Inflammatory macrophage treated with lipopolysaccharide for 4 hours (primary cell): Measurements from ENCODE around the gene CBFA2T2.
"Not testable (repeated sequence)": the region's sequence is repeated elsewhere in the genome, so short reads cannot be mapped to it uniquely, and the experiment has no call there.

Experiments used
- DNase-seq: peaks from one replicate; pipeline ENCODE4 v3.0.0-alpha.2; 2020

CBFA2T2 gene

GRCh38 chr20:33490023-33490933 is at the start of gene CBFA2T2:
CBFA2T2 (plus strand) TSS chr20:33490096; CDS start chr20:33490268, 172 bp downstream.
- DNase-seq: no peak

GRCh38 chr20:33440562-33440961 is 49.3 kb upstream of the CBFA2T2 start:
- DNase-seq: not testable (repeated sequence)

GRCh38 chr20:33441142-33441955 is 48.5 kb upstream of the CBFA2T2 start:
- DNase-seq: no peak

- peak; percentile 3 for DNase-seq
Observed at GRCh38 chr20:33442136-33443005, 47.5 kb upstream of the CBFA2T2 start.

GRCh38 chr20:33443006-33443511 is 46.8 kb upstream of the CBFA2T2 start:
- DNase-seq: no peak

GRCh38 chr20:33443512-33444239 is 46.2 kb upstream of the CBFA2T2 start, which contains the start of gene SNTA1:
SNTA1 (minus strand) TSS chr20:33443763; CDS start chr20:33443620, 143 bp downstream.
- DNase-seq: peak; percentile 83

GRCh38 chr20:33444797-33445560 is 44.9 kb upstream of the CBFA2T2 start:
- DNase-seq: peak; percentile 4

- no peak for DNase-seq
Observed at GRCh38 chr20:33445881-33446625, 43.8 kb upstream of the CBFA2T2 start.

GRCh38 chr20:33450867-33451266 is 39.0 kb upstream of the CBFA2T2 start:
- peak; percentile 19 for DNase-seq

- peak; percentile 69 for DNase-seq
Observed at GRCh38 chr20:33456916-33457642, 32.8 kb upstream of the CBFA2T2 start.

GRCh38 chr20:33459599-33459998 is 30.3 kb upstream of the CBFA2T2 start:
- no peak for DNase-seq

- DNase-seq: no peak
Observed at GRCh38 chr20:33460711-33461110, 29.2 kb upstream of the CBFA2T2 start.

- DNase-seq: no peak
Observed at GRCh38 chr20:33463332-33464101, 26.4 kb upstream of the CBFA2T2 start.

- not testable (repeated sequence) for DNase-seq
Observed at GRCh38 chr20:33464759-33465158, 25.1 kb upstream of the CBFA2T2 start.

GRCh38 chr20:33465481-33466302 is 24.2 kb upstream of the CBFA2T2 start:
- DNase-seq: no peak

- no peak for DNase-seq
Observed at GRCh38 chr20:33466303-33466646, 23.6 kb upstream of the CBFA2T2 start.

GRCh38 chr20:33470457-33470856 is 19.4 kb upstream of the CBFA2T2 start:
- no peak for DNase-seq

- DNase-seq: no peak
Observed at GRCh38 chr20:33470866-33471265, 19.0 kb upstream of the CBFA2T2 start.
